Neural progenitor cell (in vitro differentiated cells): ENCODE measurements around the gene REXO1. TPM values are rescaled to one million over a fixed set of nuclear protein-coding genes. Genes with fewer than 3 reads are reported as not detected.
"Not testable (repeated sequence)": the region's sequence is repeated elsewhere in the genome, so short reads cannot be mapped to it uniquely, and the experiment has no call there.

Experiments
- DNase-seq: peaks from one replicate; pipeline ENCODE4 v3.0.0-alpha.2; 2016; ENCODE audit warnings: low spot score
- H2AFZ ChIP-seq: fragments of 200-600 bp; sonication (generic); replicated peaks from 2 replicates; pipeline ENCODE4 v1.6.1; 2016; ENCODE audit warnings: antibody characterized with exemption
- H3F3A ChIP-seq: fragments of 200-600 bp; sonication (generic); 2 replicates; pipeline ENCODE4 v1.6.1; 2016; ENCODE audit warnings: antibody characterized with exemption, low read depth
- H3K27ac ChIP-seq: fragments of 200-600 bp; sonication (generic); 2 replicates; pipeline ENCODE4 v1.5.1; 2016; ENCODE audit warnings: mild to moderate bottlenecking
- H3K27me3 ChIP-seq: fragments of 200-600 bp; sonication (generic); 2 replicates; pipeline ENCODE4 v1.6.1; 2016; ENCODE audit warnings: mild to moderate bottlenecking, moderate library complexity
- H3K36me3 ChIP-seq: fragments of 200-600 bp; sonication (generic); 2 replicates; pipeline ENCODE4 v1.5.1; 2016
- H3K4me1 ChIP-seq: fragments of 200-600 bp; sonication (generic); 2 replicates; pipeline ENCODE4 v1.6.1; 2016; ENCODE audit warnings: mixed run types
- H3K4me2 ChIP-seq: fragments of 200-600 bp; sonication (generic); 2 replicates; pipeline ENCODE4 v1.6.1; 2016
- H3K4me3 ChIP-seq: fragments of 200-600 bp; sonication (generic); 2 replicates; pipeline ENCODE4 v1.5.1; 2016
- H3K79me2 ChIP-seq: fragments of 200-600 bp; sonication (generic); 2 replicates; pipeline ENCODE4 v1.6.1; 2016; ENCODE audit warnings: low read depth
- H3K9ac ChIP-seq: fragments of 200-600 bp; sonication (generic); 2 replicates; pipeline ENCODE4 v1.6.1; 2016
- H3K9me3 ChIP-seq: fragments of 200-600 bp; sonication (generic); 2 replicates; pipeline ENCODE4 v1.5.1; 2016; ENCODE audit warnings: low read depth
- H4K20me1 ChIP-seq: fragments of 200-600 bp; sonication (generic); 2 replicates; pipeline ENCODE4 v1.6.1; 2016; ENCODE audit warnings: low read depth
- H3K27ac Mint-ChIP-seq: 3 replicates; pipeline ENCODE4 v1.8.0; 2021; ENCODE audit warnings: mixed read lengths
- H3K27me3 Mint-ChIP-seq: 2 replicates; pipeline ENCODE4 v1.8.0; 2022; ENCODE audit warnings: low read depth, mild to moderate bottlenecking, inconsistent platforms, moderate library complexity, mixed read lengths; ENCODE audit not compliant: insufficient read depth
- H3K36me3 Mint-ChIP-seq: 3 replicates; pipeline ENCODE4 v1.8.0; 2021; ENCODE audit warnings: mixed read lengths
- H3K4me1 Mint-ChIP-seq: 3 replicates; pipeline ENCODE4 v1.8.0; 2021; ENCODE audit warnings: mixed read lengths
- H3K4me3 Mint-ChIP-seq: 3 replicates; pipeline ENCODE4 v1.8.0; 2021; ENCODE audit warnings: mild to moderate bottlenecking, moderate library complexity, mixed read lengths
- H3K9me3 Mint-ChIP-seq: 3 replicates; pipeline ENCODE4 v1.8.0; 2020; ENCODE audit warnings: mixed read lengths
- EZH2 ChIP-seq: fragments of 200-600 bp; sonication (generic); IDR thresholded peaks from 2 replicates; pipeline ENCODE4 v1.6.1; 2017; ENCODE audit warnings: antibody characterized with exemption, mild to moderate bottlenecking, moderate library complexity
- EZH2phosphoT487 ChIP-seq: fragments of 200-600 bp; sonication (generic); IDR thresholded peaks from 2 replicates; pipeline ENCODE4 v1.6.1; 2017; ENCODE audit warnings: antibody characterized with exemption
- total RNA-seq: library from RNA; depleted of rRNA; stranded (reverse); fragments of >200 nt; gene quantifications from 2 replicates; pipeline ENCODE4 v1.2.3, GENCODE V29; 2015; ENCODE audit warnings: low replicate concordance
- TF ChIP-seq, protein P1 (sequence below): fragments of 200-600 bp; sonication (generic); IDR thresholded peaks from 2 replicates; pipeline ENCODE4 v1.5.1; 2017; ENCODE audit warnings: antibody characterized with exemption, mild to moderate bottlenecking

Gene REXO1
- total RNA-seq, 1 donor from 2014 or later: 38.7 TPM

- peaks cover 31% of the 10 kb centered on the region for H3K4me1 Mint-ChIP-seq
- Histone ChIP-seq H3K4me1 (peaks cover 33% of the 10 kb centered on the region), H3K4me3 (no peak overlapping the region), H2AFZ (no peak overlapping the region), H4K20me1 (peaks cover 27% of the 10 kb centered on the region), H3K9me3 (no peaks in the 10 kb centered on the region), H3F3A (peaks cover 27% of the 10 kb centered on the region), H3K4me2 (peak overlapping the region; percentile 90), H3K9ac (peak overlapping the region; percentile 37), H3K36me3 (no peaks in the 10 kb centered on the region), H3K27ac (no peak overlapping the region), H3K79me2 (peaks cover 34% of the 10 kb centered on the region), H3K27me3 (no peaks in the 10 kb centered on the region)
- H3K27ac Mint-ChIP-seq: peak overlapping the region; percentile 60
- peak overlapping the region; percentile 97 for H3K4me3 Mint-ChIP-seq
- H3K27me3 Mint-ChIP-seq: peaks cover 15% of the 10 kb centered on the region
- no peaks in the 10 kb centered on the region for H3K9me3 Mint-ChIP-seq
- H3K36me3 Mint-ChIP-seq: no peaks in the 10 kb centered on the region
- no peak for DNase-seq
- TF ChIP-seq, protein P1, sequence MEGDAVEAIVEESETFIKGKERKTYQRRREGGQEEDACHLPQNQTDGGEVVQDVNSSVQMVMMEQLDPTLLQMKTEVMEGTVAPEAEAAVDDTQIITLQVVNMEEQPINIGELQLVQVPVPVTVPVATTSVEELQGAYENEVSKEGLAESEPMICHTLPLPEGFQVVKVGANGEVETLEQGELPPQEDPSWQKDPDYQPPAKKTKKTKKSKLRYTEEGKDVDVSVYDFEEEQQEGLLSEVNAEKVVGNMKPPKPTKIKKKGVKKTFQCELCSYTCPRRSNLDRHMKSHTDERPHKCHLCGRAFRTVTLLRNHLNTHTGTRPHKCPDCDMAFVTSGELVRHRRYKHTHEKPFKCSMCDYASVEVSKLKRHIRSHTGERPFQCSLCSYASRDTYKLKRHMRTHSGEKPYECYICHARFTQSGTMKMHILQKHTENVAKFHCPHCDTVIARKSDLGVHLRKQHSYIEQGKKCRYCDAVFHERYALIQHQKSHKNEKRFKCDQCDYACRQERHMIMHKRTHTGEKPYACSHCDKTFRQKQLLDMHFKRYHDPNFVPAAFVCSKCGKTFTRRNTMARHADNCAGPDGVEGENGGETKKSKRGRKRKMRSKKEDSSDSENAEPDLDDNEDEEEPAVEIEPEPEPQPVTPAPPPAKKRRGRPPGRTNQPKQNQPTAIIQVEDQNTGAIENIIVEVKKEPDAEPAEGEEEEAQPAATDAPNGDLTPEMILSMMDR: no peak
- no peak for TF ChIP-seq EZH2phosphoT487
- TF ChIP-seq EZH2: no peak
Observed at GRCh38 chr19:1882786-1883692, 34.8 kb upstream of the REXO1 start.

- peaks cover 27% of the 10 kb centered on the region for H4K20me1 ChIP-seq
- H3K27ac ChIP-seq: no peak overlapping the region
- no peaks in the 10 kb centered on the region for H3K9me3 Mint-ChIP-seq
- peaks cover 34% of the 10 kb centered on the region for H3K79me2 ChIP-seq
- H3K4me3 ChIP-seq: peak overlapping the region; percentile 15
- H3K4me1 ChIP-seq: peaks cover 25% of the 10 kb centered on the region
- H3F3A ChIP-seq: peaks cover 19% of the 10 kb centered on the region
- peaks cover 13% of the 10 kb centered on the region for H3K27me3 Mint-ChIP-seq
- no peaks in the 10 kb centered on the region for H3K36me3 Mint-ChIP-seq
- no peaks in the 10 kb centered on the region for H3K36me3 ChIP-seq
- peak overlapping the region; percentile 37 for H3K9ac ChIP-seq
- no peaks in the 10 kb centered on the region for H3K27me3 ChIP-seq
- peak overlapping the region; percentile 52 for H3K4me2 ChIP-seq
- peak; percentile 36 for DNase-seq
- peak overlapping the region; percentile 60 for H3K27ac Mint-ChIP-seq
- H3K4me1 Mint-ChIP-seq: peaks cover 27% of the 10 kb centered on the region
- no peaks in the 10 kb centered on the region for H3K9me3 ChIP-seq
- H2AFZ ChIP-seq: no peak overlapping the region
- no peak for TF ChIP-seq EZH2
- TF ChIP-seq, protein P1: no peak
- TF ChIP-seq EZH2phosphoT487: no peak
- peak overlapping the region; percentile 97 for H3K4me3 Mint-ChIP-seq
Observed at GRCh38 chr19:1882089-1882785, 34.0 kb upstream of the REXO1 start.

GRCh38 chr19:1881393-1882088, 33.3 kb upstream of the REXO1 start:
- H3K27ac ChIP-seq, DNase-seq: not testable (repeated sequence)

More at GRCh38 chr19:1881393-1882088, 33.3 kb upstream of the REXO1 start:
- H3K27ac Mint-ChIP-seq, H3K27me3 ChIP-seq, H3K36me3 ChIP-seq, H3K9me3 ChIP-seq, H3K9me3 Mint-ChIP-seq, H3K36me3 Mint-ChIP-seq, H2AFZ ChIP-seq, H3K4me3 ChIP-seq, H3K4me3 Mint-ChIP-seq: not testable (repeated sequence)
- Histone ChIP-seq H3K4me2 (peak overlapping the region; percentile 52), H3K4me1 (peaks cover 23% of the 10 kb centered on the region), H3F3A (peaks cover 15% of the 10 kb centered on the region), H4K20me1 (peaks cover 27% of the 10 kb centered on the region), H3K9ac (peak overlapping the region; percentile 37), H3K79me2 (peaks cover 34% of the 10 kb centered on the region)
- H3K27me3 Mint-ChIP-seq: peaks cover 11% of the 10 kb centered on the region
- H3K4me1 Mint-ChIP-seq: peaks cover 23% of the 10 kb centered on the region
